Measurements from ENCODE around the gene HEXA. TPM values are rescaled to one million over a fixed set of nuclear protein-coding genes. Genes with fewer than 3 reads are reported as not detected.

Gene HEXA
- total RNA-seq, 6 experiments from 2014 or later: 55.9 to 107 (median 65.3) TPM

GRCh38 chr15:72334842-72335241 is 41.0 kb downstream of the HEXA start:
- 93% methylated on average over 2 of the region's 2 CpGs for WGBS (ENCODE audit: insufficient coverage, low coverage, low lambda C conversion rate, missing lambda C conversion rate)

GRCh38 chr15:72331021-72331420 is 44.8 kb downstream of the HEXA start:
- Histone ChIP-seq H3K4me1 (no peaks in the 10 kb centered on the region), H3K27me3 (no peaks in the 10 kb centered on the region), H3K36me3 (no peaks in the 10 kb centered on the region), H3K9me3 (no peaks in the 10 kb centered on the region), H3K27ac (no peak overlapping the region), H3K4me3 (no peak overlapping the region)
- no peak for ATAC-seq
- DNase-seq: no peak
- TF ChIP-seq CTCF (IDR thresholded peaks at IDR 0.05): no peak
- no peak for TF ChIP-seq POLR2A (IDR thresholded peaks at IDR 0.05)
- intact Hi-C loops (cut with DNase I): no loop called here
- 64% methylated on average over 2 of the region's 3 CpGs for WGBS (ENCODE audit: insufficient coverage, low coverage, low lambda C conversion rate, missing lambda C conversion rate)

More at GRCh38 chr15:72334842-72335241, 41.0 kb downstream of the HEXA start:
- intact Hi-C loops (cut with DNase I): no loop called here
- Histone ChIP-seq H3K4me3 (no peak overlapping the region), H3K27me3 (no peaks in the 10 kb centered on the region), H3K27ac (no peak overlapping the region), H3K9me3 (no peaks in the 10 kb centered on the region), H3K4me1 (no peaks in the 10 kb centered on the region), H3K36me3 (no peaks in the 10 kb centered on the region)
- no peak for ATAC-seq
- TF ChIP-seq CTCF (IDR thresholded peaks at IDR 0.05): no peak
- TF ChIP-seq POLR2A (IDR thresholded peaks at IDR 0.05): no peak
- DNase-seq: no peak

GRCh38 chr15:72323752-72324151 is 52.1 kb downstream of the HEXA start:
- DNase-seq: no peak
- H3K27ac ChIP-seq: no peak overlapping the region
- 100% methylated on average over 1 of the region's 1 CpG for WGBS (ENCODE audit: insufficient coverage, low coverage, low lambda C conversion rate, missing lambda C conversion rate)
- intact Hi-C loops (cut with DNase I): no loop called here
- peaks cover 0 to 10% (median 0%) of the 10 kb centered on the region in 4 donors for H3K4me1 ChIP-seq
- no peaks in the 10 kb centered on the region for H3K36me3 ChIP-seq
- H3K9me3 ChIP-seq: no peaks in the 10 kb centered on the region
- ATAC-seq: no peak
- H3K4me3 ChIP-seq: no peak overlapping the region
- no peak for TF ChIP-seq POLR2A (IDR thresholded peaks at IDR 0.05)
- TF ChIP-seq CTCF (IDR thresholded peaks at IDR 0.05): no peak
- H3K27me3 ChIP-seq: no peaks in the 10 kb centered on the region

- 9% methylated on average over 19 of the region's 58 CpGs for WGBS (ENCODE audit: insufficient coverage, low coverage, low lambda C conversion rate, missing lambda C conversion rate)
- ATAC-seq (peak; percentile 54 to 69 (median 66)), DNase-seq (peak; percentile 61 to 77 (median 76))
- H3K36me3 ChIP-seq: no peaks in the 10 kb centered on the region
- peaks cover 0 to 10% (median 0%) of the 10 kb centered on the region in 4 donors for H3K4me1 ChIP-seq
- TF ChIP-seq POLR2A (IDR thresholded peaks at IDR 0.05) (no peak), CTCF (IDR thresholded peaks at IDR 0.05) (no peak)
- no peaks in the 10 kb centered on the region for H3K9me3 ChIP-seq
- intact Hi-C loops (cut with DNase I): loop anchor here in 1 of 2 donors (10.0 kb wide), 1 partner anchor 355 kb away; no protein-coding TSS in a partner anchor
- no peak within 1 kb of the TSS for H3K27ac ChIP-seq
- H3K4me3 ChIP-seq: peak within 1 kb of the TSS; percentile 31 to 43 (median 43)
- no peaks in the 10 kb centered on the region for H3K27me3 ChIP-seq
Measured at GRCh38 chr15:72319985-72320671, 55.7 kb downstream of the HEXA start, which contains the start of gene CELF6. Gene CELF6 (minus strand): TSS chr15:72320157. CDS start chr15:72319874, 283 bp downstream.
